ENCODE measurements around the gene CLEC4A.
A peak's percentile ranks its signal among the peaks of the same experiment; 100 is the strongest.
"Not testable (repeated sequence)": the region's sequence is repeated elsewhere in the genome, so short reads cannot be mapped to it uniquely, and the experiment has no call there.

Gene CLEC4A

GRCh38 chr12:8099235-8099634 lies 24.2 kb upstream of the CLEC4A start:
- Histone ChIP-seq H2AFZ (ENCODE audit: low read length) (no peak overlapping the region), H3K4me2 (ENCODE audit: insufficient read depth, low read length, poor library complexity, severe bottlenecking) (no peak overlapping the region), H3K4ac (ENCODE audit: low read length) (no peak overlapping the region), H3K27me3 (ENCODE audit: control insufficient read depth in 3 of 3, insufficient read depth in 3 of 3, low read depth in 1 of 3, low read length in 3 of 3) (no peaks in the 10 kb centered on the region), H2BK15ac (ENCODE audit: low read length) (no peak overlapping the region), H2BK5ac (ENCODE audit: low read length) (no peak overlapping the region), H3K23ac (ENCODE audit: low read depth, low read length, poor library complexity) (no peak overlapping the region), H2AK5ac (ENCODE audit: low read depth, low read length) (no peak overlapping the region), H2BK12ac (ENCODE audit: low read length) (no peak overlapping the region), H4K91ac (ENCODE audit: low read depth, low read length, poor library complexity) (no peak overlapping the region), H2BK120ac (ENCODE audit: low read depth, low read length) (no peak overlapping the region), H3K4me1 (ENCODE audit: control insufficient read depth in 2 of 2, insufficient read depth in 1 of 2, low read depth in 1 of 2, low read length in 2 of 2) (no peaks in the 10 kb centered on the region), H3K27ac (replicated peaks; ENCODE audit: low read length) (no peak overlapping the region), H3K36me3 (replicated peaks in 1 of 2; ENCODE audit: control insufficient read depth in 2 of 2, insufficient read depth in 2 of 2, low read length in 2 of 2) (peaks cover 9 to 37% of the 10 kb centered on the region in 2 donors), H4K8ac (ENCODE audit: low read depth, low read length) (no peak overlapping the region), H3K9ac (ENCODE audit: low read depth, low read length, poor library complexity) (no peak overlapping the region), H3K18ac (ENCODE audit: low read length) (no peak overlapping the region), H3K79me1 (ENCODE audit: low read depth, low read length) (no peaks in the 10 kb centered on the region), H3K4me3 (ENCODE audit: low read length in 2 of 2) (no peak overlapping the region), H3K14ac (ENCODE audit: low read length) (no peak overlapping the region), H3K9me3 (replicated peaks in 1 of 2; ENCODE audit: control insufficient read depth in 2 of 2, insufficient read depth in 1 of 2, low read depth in 1 of 2, low read length in 2 of 2) (peaks cover 0 to 6% of the 10 kb centered on the region in 2 donors)
- WGBS, 2 donors (ENCODE audit: extremely low coverage in 2 of 2, insufficient read length in 2 of 2, insufficient replicate concordance in 1 of 2): no CpG with 5 or more reads among the region's 3 CpGs
- DNase-seq (ENCODE audit: low spot score): no peak

GRCh38 chr12:8108808-8109398 lies 14.5 kb upstream of the CLEC4A start:
- no peak overlapping the region for H2BK15ac ChIP-seq (ENCODE audit: low read length)
- H3K14ac ChIP-seq (ENCODE audit: low read length): no peak overlapping the region
- no peaks in the 10 kb centered on the region for H3K4me1 ChIP-seq (ENCODE audit: control insufficient read depth in 2 of 2, insufficient read depth in 1 of 2, low read depth in 1 of 2, low read length in 2 of 2)
- H3K27ac ChIP-seq (replicated peaks; ENCODE audit: low read length): no peak overlapping the region
- DNase-seq (ENCODE audit: low spot score): peak; percentile 73
- H3K23ac ChIP-seq (ENCODE audit: low read depth, low read length, poor library complexity): no peak overlapping the region
- no peak overlapping the region for H4K8ac ChIP-seq (ENCODE audit: low read depth, low read length)
- no peaks in the 10 kb centered on the region for H3K36me3 ChIP-seq (replicated peaks in 1 of 2; ENCODE audit: control insufficient read depth in 2 of 2, insufficient read depth in 2 of 2, low read length in 2 of 2)
- H2BK120ac ChIP-seq (ENCODE audit: low read depth, low read length): no peak overlapping the region
- no peaks in the 10 kb centered on the region for H3K79me1 ChIP-seq (ENCODE audit: low read depth, low read length)
- H4K91ac ChIP-seq (ENCODE audit: low read depth, low read length, poor library complexity): no peak overlapping the region
- H3K4me2 ChIP-seq (ENCODE audit: insufficient read depth, low read length, poor library complexity, severe bottlenecking): no peak overlapping the region
- no peak overlapping the region for H2AK5ac ChIP-seq (ENCODE audit: low read depth, low read length)
- H2BK12ac ChIP-seq (ENCODE audit: low read length): no peak overlapping the region
- H2AFZ ChIP-seq (ENCODE audit: low read length): peak overlapping the region; percentile 76
- no CpG with 5 or more reads among the region's 3 CpGs for WGBS, 2 donors (ENCODE audit: extremely low coverage in 2 of 2, insufficient read length in 2 of 2, insufficient replicate concordance in 1 of 2)
- no peak overlapping the region for H3K18ac ChIP-seq (ENCODE audit: low read length)
- H3K4ac ChIP-seq (ENCODE audit: low read length): no peak overlapping the region
- H2BK5ac ChIP-seq (ENCODE audit: low read length): no peak overlapping the region
- H3K27me3 ChIP-seq (ENCODE audit: control insufficient read depth in 3 of 3, insufficient read depth in 3 of 3, low read depth in 1 of 3, low read length in 3 of 3): no peaks in the 10 kb centered on the region
- H3K9ac ChIP-seq (ENCODE audit: low read depth, low read length, poor library complexity): no peak overlapping the region
- peaks cover 0 to 6% of the 10 kb centered on the region in 2 donors for H3K9me3 ChIP-seq (replicated peaks in 1 of 2; ENCODE audit: control insufficient read depth in 2 of 2, insufficient read depth in 1 of 2, low read depth in 1 of 2, low read length in 2 of 2)
- no peak overlapping the region for H3K4me3 ChIP-seq (ENCODE audit: low read length in 2 of 2)

GRCh38 chr12:8113117-8113516 lies 10.3 kb upstream of the CLEC4A start:
- H3K14ac ChIP-seq (ENCODE audit: low read length); H2BK12ac ChIP-seq (ENCODE audit: low read length); H3K4ac ChIP-seq (ENCODE audit: low read length); H2BK120ac ChIP-seq (ENCODE audit: low read depth, low read length); H3K27ac ChIP-seq (replicated peaks; ENCODE audit: low read length); H3K18ac ChIP-seq (ENCODE audit: low read length); H3K4me3 ChIP-seq (ENCODE audit: low read length in 2 of 2); H2AFZ ChIP-seq (ENCODE audit: low read length); H3K4me1 ChIP-seq (ENCODE audit: control insufficient read depth in 2 of 2, insufficient read depth in 1 of 2, low read depth in 1 of 2, low read length in 2 of 2); H4K8ac ChIP-seq (ENCODE audit: low read depth, low read length); H2BK5ac ChIP-seq (ENCODE audit: low read length); DNase-seq (ENCODE audit: low spot score); H3K36me3 ChIP-seq (replicated peaks in 1 of 2; ENCODE audit: control insufficient read depth in 2 of 2, insufficient read depth in 2 of 2, low read length in 2 of 2); H2BK15ac ChIP-seq (ENCODE audit: low read length); H4K91ac ChIP-seq (ENCODE audit: low read depth, low read length, poor library complexity); H3K9ac ChIP-seq (ENCODE audit: low read depth, low read length, poor library complexity); H3K79me1 ChIP-seq (ENCODE audit: low read depth, low read length); H3K27me3 ChIP-seq (ENCODE audit: control insufficient read depth in 3 of 3, insufficient read depth in 3 of 3, low read depth in 1 of 3, low read length in 3 of 3); H3K9me3 ChIP-seq (replicated peaks in 1 of 2; ENCODE audit: control insufficient read depth in 2 of 2, insufficient read depth in 1 of 2, low read depth in 1 of 2, low read length in 2 of 2); H3K4me2 ChIP-seq (ENCODE audit: insufficient read depth, low read length, poor library complexity, severe bottlenecking); H3K23ac ChIP-seq (ENCODE audit: low read depth, low read length, poor library complexity); H2AK5ac ChIP-seq (ENCODE audit: low read depth, low read length): not testable (repeated sequence)
- WGBS, 2 donors (ENCODE audit: extremely low coverage in 2 of 2, insufficient read length in 2 of 2, insufficient replicate concordance in 1 of 2): no CpG with 5 or more reads among the region's 4 CpGs

GRCh38 chr12:8120072-8120713 lies 3.2 kb upstream of the CLEC4A start:
- Histone ChIP-seq H3K4me1 (ENCODE audit: control insufficient read depth in 2 of 2, insufficient read depth in 1 of 2, low read depth in 1 of 2, low read length in 2 of 2) (no peaks in the 10 kb centered on the region), H2BK5ac (ENCODE audit: low read length) (no peak overlapping the region), H3K36me3 (replicated peaks in 1 of 2; ENCODE audit: control insufficient read depth in 2 of 2, insufficient read depth in 2 of 2, low read length in 2 of 2) (no peaks in the 10 kb centered on the region), H3K79me1 (ENCODE audit: low read depth, low read length) (no peaks in the 10 kb centered on the region), H3K4me2 (ENCODE audit: insufficient read depth, low read length, poor library complexity, severe bottlenecking) (no peak overlapping the region), H3K4ac (ENCODE audit: low read length) (no peak overlapping the region), H3K27ac (replicated peaks; ENCODE audit: low read length) (no peak overlapping the region), H3K9ac (ENCODE audit: low read depth, low read length, poor library complexity) (no peak overlapping the region), H2AK5ac (ENCODE audit: low read depth, low read length) (no peak overlapping the region), H3K23ac (ENCODE audit: low read depth, low read length, poor library complexity) (no peak overlapping the region), H3K27me3 (ENCODE audit: control insufficient read depth in 3 of 3, insufficient read depth in 3 of 3, low read depth in 1 of 3, low read length in 3 of 3) (no peaks in the 10 kb centered on the region), H4K8ac (ENCODE audit: low read depth, low read length) (no peak overlapping the region), H4K91ac (ENCODE audit: low read depth, low read length, poor library complexity) (no peak overlapping the region), H2AFZ (ENCODE audit: low read length) (no peak overlapping the region), H2BK120ac (ENCODE audit: low read depth, low read length) (no peak overlapping the region), H3K14ac (ENCODE audit: low read length) (no peak overlapping the region), H3K4me3 (ENCODE audit: low read length in 2 of 2) (no peak overlapping the region), H3K9me3 (replicated peaks in 1 of 2; ENCODE audit: control insufficient read depth in 2 of 2, insufficient read depth in 1 of 2, low read depth in 1 of 2, low read length in 2 of 2) (no peaks in the 10 kb centered on the region), H2BK15ac (ENCODE audit: low read length) (no peak overlapping the region), H3K18ac (ENCODE audit: low read length) (no peak overlapping the region), H2BK12ac (ENCODE audit: low read length) (no peak overlapping the region)
- no CpG with 5 or more reads among the region's 4 CpGs for WGBS, 2 donors (ENCODE audit: extremely low coverage in 2 of 2, insufficient read length in 2 of 2, insufficient replicate concordance in 1 of 2)
- DNase-seq (ENCODE audit: low spot score): no peak
